ACHN (cell line): Measurements from ENCODE around the gene CMTM2.
A peak's percentile ranks its signal among the peaks of the same experiment; 100 is the strongest.
"Not testable (repeated sequence)": the region's sequence is repeated elsewhere in the genome, so short reads cannot be mapped to it uniquely, and the experiment has no call there.

Experiments
- DNase-seq: peaks from one replicate; pipeline ENCODE4 v3.0.0-alpha.2; 2015
- in situ Hi-C: cut with HindIII; loops from 2 replicates; pipeline ENCODE4 v1.10.0; 2017; ENCODE audit warnings: low sequenced_read_pairs, low pct_ligation_motif_present, low pct_unique_long_range_greater_than_20kb

Gene CMTM2

DNA sequence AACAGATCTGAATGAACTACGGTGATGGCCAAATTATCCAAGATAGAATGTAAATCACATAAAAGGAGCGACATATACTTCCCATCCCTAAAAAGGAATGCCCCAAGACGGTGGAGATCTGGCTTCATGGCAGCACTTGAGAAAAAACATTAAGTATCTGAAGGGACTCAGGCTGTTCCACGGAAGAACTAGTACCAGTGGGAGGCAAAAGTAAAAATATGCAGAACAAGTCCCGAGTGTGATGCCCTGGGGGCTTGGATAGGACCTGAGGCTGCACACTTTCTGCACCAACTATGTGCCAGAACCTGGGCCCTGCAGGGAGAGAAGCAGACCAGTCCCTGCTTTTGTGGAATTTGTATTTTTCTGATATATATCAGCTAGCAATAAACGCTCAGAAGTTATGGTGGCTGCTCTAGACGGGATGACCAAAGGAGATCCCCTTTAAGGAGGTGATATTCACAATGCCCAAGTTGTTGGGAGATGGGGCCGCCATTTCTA is 27.4 kb upstream of the CMTM2 start:
- in situ Hi-C loops: no loop called here
- DNase-seq: no peak

DNA sequence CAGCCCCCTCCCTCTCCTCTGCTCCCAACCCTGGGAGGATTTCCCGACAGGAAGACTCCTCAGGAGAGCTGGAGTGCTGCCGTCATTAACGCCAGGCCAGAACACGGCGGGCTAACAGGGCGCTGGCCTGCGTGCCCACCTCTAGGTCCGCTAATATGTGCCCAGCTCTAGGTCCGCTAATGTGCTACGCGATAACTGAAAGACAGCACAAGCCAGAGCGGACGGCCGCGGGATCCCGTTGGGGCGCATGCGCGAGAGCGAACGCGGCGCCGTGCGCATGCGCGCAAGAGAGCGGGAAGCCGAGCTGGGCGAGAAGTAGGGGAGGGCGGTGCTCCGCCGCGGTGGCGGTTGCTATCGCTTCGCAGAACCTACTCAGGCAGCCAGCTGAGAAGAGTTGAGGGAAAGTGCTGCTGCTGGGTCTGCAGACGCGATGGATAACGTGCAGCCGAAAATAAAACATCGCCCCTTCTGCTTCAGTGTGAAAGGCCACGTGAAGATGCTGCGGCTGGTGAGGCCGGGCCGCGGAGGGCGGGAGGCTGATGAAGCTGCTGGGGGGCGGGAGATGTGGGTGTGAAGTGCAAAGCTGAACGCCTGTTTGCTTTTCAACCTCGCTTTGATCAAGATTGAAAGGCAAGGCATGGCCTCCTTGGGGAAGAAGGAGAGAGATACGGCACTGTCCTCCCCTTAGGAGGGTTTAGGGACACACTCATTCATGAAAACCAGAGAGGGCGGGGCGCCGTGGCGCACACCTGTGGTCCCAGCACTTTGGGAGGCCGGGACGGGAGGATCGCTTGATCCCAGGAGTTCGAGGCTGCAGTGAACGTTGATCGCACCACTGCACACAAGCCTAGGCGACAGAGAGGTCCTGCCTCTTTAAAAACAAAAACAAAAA is 26.7 kb upstream of the CMTM2 start, which contains the start of gene CKLF:
CKLF (plus strand) TSS at position 291 of the 892 bp plus-strand sequence; CDS start at position 431, 140 bp downstream.
- peak; percentile 93 for DNase-seq
- in situ Hi-C loops: no loop called here

DNA sequence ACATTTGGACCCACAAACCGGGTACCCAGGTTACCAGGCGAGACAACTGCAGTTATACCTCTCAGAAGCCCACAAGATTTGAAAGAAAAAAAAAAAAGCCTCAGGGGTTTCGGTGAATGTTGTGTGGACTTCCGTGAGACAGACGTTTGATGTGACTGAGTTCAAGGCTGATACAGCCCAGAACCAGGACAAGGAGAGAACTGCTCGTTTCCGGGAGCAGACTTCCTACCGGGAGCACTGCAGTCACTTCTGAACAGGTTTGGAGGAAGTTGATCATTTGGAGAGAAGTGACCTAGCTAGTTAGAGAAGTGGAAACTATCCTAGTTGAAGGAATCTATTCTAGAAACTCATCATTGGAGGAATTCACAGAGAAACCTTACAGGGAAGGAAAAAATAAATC is 26.0 kb upstream of the CMTM2 start:
- no peak for DNase-seq
- in situ Hi-C loops: no loop called here

DNA sequence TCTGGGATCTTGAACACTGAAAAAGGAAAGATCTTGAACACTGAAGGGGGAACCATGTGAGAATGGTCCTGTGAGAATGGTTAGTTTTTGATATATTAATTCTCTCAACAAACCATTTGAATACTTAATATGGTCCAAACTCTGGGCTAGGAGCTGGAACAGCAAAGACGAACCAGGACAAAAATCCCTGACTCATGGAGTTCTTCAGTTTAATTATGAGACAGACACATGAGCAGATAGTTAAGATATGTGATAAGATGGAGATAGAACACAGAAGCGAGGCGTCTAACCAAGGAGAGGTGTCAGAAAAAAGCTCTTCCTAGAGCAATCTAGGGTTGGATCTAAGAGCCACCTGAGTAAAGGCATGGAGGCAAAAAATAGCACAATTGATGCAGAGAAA is 25.2 kb upstream of the CMTM2 start:
- in situ Hi-C loops: no loop called here
- no peak for DNase-seq

DNA sequence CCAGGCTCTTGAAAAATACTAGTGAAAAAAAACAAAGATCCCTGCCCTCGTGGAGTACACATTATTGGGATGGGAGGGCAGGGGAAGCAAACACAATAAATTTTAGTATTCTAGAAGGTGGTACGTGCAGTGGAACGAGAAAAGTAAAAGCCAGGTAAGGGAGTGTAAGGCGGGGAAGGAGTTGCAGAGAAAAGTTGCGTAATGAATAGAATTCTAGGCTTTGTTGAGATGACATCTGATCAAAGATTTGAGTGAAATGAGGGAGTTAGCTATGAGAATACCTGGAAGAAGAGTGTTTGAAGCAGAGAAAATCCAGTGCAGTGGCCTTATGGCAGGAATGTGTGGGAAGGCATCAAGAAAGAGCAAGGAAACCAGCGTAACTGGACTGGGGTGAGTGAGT is 24.8 kb upstream of the CMTM2 start:
- in situ Hi-C loops: no loop called here
- no peak for DNase-seq

DNA sequence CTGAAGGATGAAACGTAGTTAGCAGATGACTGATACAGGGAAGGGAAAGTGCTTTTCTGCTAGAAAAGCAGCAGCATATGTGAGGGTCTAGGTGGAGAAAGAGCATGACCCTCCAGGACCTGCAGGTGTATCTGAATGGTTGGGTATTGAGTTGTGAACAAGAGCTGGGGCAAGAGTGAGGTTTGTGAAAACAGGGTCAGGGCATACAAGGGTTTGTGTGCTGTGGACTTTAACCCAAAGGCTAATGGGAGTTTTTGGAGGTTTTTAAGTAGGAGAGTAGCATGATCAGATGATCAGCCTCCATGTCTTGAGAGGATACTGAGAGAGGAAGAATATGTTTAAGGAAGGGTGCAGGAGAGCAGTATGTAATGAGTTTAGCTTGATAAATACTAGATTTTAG is 19.2 kb upstream of the CMTM2 start:
- in situ Hi-C loops: no loop called here
- no peak for DNase-seq

DNA sequence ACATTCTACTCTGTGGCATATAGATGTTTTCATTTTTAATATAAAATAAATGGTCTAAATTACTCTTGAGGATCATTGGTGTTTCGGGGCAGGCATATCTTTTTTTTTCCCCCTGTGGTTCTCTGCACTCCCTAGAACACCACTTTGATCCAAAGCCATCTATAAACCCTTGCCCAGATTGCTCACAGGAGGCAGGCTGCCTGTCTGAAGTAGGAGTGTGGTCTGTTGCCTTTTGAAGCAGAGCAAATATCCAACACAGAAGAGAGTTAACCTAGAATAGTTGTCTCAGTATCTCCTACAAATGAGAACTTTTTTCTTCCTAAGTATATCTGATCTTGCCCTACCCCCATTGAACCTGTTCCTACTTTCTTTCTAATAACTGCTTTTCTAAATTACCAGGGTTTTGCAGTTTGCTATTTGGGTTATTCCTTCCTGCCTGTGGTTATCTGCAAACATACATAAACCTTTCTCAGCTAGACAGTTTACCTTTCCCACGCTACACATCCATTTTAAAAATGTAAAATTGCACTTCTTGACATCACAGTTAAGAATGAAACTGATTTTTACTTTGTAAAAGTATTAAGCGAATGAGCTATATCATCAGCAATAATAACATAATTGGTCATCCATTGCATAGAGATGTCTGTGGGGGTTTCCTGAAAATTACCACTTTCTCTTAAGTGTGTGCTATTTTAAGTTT is 17.7 kb upstream of the CMTM2 start:
- no peak for DNase-seq
- in situ Hi-C loops: no loop called here

DNA sequence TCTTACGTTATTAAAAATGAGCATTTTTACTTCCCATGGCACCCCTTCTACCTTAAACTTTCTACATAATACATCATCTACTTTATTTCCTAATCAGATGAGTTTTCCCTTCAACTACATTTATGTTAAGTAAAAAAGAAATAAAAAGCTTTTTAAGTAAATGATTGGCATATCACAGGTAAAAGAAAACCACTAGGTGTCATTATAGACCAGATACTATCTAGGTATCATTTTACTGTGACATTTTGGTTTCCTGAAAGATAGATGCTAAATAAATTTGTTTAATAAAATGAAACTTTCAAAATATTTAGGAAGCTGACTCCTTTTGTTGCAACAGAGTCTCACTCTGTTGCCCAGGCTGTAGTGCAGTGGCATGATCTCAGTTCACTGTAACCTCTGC is 16.9 kb upstream of the CMTM2 start:
- in situ Hi-C loops: no loop called here
- peak; percentile 18 for DNase-seq

DNA sequence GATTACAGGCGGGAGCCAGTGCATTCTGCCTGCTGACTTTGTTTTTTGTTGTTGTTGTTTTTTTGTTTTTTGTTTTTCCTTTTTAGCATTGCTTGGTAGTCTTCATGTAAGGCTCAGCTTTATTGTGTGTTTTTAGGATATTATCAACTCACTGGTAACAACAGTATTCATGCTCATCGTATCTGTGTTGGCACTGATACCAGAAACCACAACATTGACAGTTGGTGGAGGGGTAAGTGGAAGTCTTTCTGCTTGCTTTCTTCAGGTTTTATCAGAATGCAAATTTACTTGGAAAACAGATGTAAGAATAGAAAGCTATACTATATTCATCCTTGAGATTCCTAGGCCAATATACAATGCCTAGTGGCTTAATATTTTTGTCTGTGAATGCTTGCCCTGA is 16.3 kb upstream of the CMTM2 start:
- DNase-seq: no peak
- in situ Hi-C loops: no loop called here

DNA sequence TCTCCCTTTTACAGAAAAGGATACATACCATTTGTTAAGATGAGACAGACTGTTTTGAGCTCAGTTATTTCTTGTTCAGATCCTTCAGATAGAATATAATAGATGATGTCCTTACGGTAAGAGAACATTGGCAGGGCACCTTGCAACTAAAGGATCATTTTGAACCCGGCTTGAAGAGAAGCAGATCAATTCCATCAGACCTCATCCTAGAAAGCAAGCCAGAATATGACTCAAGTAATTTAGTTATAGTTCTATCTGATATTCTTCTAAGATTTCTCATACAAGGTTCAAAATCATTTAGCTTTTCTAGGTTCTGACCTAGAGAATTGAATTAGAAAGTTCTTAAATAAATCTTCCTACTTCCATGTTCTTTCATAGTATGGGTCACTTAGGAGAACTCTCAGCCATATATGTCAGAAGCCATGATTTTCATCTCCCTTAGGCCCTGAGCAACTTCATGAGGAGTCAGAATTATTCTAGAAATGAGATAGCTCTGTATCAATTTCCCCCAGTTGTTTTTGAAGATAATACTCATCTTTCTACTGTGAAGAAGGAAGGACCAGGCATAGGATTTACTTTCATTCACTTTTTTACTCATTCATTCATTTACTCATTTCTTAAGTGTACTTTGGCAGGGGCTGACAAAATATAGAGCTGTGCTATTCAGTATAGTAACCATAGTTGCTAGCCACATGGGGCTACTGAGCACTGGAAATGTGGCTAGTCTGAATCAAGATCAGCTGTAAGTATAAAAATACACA is 15.5 kb upstream of the CMTM2 start:
- no peak for DNase-seq
- in situ Hi-C loops: no loop called here

DNA sequence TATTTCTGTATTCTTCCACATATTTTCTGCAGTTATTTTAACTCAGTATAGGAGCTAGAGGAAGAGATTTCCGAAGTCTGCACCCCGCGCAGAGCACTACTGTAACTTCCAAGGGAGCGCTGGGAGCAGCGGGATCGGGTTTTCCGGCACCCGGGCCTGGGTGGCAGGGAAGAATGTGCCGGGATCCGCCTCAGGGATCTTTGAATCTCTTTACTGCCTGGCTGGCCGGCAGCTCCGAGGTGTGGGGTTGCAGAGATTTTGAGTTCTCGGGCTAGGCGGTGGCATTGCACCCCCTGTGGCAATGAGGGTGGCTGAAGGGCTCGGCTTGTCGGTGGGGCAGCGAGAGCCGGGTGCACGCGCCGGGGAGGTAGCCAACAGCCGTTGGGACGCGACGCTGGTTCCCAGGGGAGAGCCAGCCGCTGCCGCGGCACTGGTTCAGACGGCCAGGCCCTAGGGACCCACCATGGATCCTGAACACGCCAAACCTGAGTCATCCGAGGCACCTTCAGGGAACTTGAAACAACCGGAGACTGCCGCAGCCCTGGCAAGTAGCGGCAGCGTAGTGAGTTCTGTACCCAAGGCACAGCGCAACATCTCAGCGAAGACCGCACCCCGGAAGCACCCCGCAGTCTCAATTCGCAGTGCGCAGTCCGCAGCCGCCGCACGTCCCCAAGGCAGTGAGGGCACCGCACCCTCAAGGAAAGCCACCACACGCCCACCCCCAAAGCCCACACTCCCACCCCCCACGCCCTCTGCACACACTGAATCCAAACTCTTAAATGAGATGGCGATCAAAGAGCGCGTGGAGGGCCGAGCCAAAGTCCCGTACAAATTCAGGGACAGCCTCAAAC is 13.0 kb upstream of the CMTM2 start, which contains the start of gene CMTM1:
CMTM1 (plus strand) TSS at position 389 of the 851 bp plus-strand sequence; CDS start at position 464, 75 bp downstream.
- no peak for DNase-seq
- in situ Hi-C loops: no loop called here

DNA sequence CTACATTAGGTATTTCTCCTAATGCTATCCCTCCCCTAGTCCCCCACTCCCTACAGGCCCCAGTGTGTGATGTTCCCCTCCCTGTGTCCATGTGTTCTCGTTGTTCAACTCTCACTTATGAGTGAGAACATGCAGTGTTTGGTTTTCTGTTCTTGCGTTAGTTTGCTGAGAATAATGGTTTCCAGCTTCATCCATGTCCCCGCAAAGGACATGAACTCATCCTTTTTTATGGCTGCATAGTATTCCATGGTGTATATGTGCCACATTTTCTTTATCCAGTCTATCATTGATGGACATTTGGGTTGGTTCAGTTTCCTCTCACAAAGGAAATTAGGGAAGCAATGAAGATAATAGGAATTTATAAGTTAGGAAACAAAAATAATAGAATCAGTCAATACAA is 12.0 kb upstream of the CMTM2 start:
- in situ Hi-C loops: not testable (repeated sequence)

DNA sequence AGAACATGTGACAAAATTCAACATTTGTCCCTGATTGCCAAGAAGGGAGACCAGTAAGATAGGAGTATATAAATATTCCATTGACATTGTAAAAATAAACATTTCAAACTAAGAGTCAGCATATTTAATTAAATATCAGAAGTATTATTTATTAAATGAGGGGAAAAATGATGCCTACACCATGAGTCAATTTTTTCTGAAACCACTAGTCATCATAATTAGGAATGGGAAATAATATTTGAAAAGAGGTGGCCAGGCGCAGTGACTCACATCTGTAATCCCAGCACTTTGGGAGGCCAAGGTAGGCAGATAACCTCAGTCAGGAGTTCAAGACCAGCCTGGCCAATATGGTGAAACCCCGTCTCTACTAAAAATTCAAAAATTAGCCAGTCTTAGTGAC is 10.9 kb upstream of the CMTM2 start:
- in situ Hi-C loops: no loop called here
- DNase-seq: no peak

More for the DNA sequence above, 12.0 kb upstream of the CMTM2 start:
- not testable (repeated sequence) for DNase-seq

DNA sequence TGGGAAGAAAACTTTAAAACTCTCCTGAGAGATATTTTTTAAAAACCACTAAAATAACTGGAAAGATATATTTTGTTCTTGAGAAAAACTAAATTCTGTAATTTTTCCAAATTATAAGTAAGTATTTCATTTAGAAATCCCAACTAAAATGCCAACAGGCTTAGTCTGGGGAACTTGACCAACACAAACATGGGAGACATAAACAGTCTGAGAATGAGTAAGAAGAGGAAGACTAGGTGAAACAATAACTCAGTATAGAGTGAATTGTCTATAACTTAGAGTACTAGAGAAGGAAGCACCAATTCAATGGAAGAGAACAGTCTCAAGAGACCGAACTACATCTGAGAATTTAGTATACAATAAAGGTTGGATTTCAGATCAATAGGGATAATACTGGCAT is 10.1 kb upstream of the CMTM2 start:
- in situ Hi-C loops: no loop called here
- DNase-seq: no peak

DNA sequence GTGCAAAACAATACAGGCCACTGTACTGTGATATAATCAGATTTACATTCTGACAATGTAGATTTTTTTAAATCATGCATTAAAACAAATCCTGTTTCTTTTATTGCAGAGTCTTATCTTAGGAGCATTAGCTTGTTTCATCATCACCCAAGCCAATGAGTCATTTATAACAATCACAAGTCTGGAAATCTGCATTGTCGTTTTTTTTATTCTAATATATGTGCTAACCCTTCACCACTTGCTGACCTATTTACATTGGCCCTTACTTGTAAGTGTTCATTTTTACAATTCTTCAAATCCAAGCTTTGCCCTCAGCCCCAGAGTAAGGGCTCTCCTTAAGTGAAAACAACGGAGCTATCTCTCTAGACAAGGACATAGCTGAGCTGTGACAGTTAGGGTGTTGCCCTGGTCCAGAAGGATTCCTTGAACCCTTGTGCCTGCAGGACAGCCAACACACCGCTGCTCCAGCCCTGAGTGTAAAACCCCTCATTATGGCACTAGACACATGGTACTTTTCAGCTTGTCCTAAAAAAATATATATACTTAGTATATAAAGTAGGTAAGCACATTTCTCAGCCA is 9.3 kb upstream of the CMTM2 start:
- no peak for DNase-seq
- in situ Hi-C loops: no loop called here

DNA sequence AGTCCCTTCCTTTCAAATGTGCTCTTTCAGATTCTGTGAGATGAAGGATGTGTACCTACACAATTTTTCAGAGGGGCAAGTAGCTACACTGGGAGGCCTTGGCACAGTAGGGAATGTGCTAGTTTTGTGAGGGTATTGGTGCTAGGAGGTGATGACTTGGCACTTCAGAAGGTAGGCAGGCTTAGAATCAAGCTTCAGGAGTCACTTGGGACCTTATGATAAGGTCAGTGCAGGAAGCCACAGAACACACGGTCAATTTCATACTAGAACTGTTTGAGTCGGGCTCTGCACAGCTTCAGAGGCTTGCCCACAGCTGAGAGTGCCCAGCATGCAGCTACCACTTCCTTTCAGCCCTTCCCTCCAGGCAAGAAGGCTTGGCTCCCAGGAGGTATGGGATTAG is 6.9 kb upstream of the CMTM2 start:
- in situ Hi-C loops: no loop called here

DNA sequence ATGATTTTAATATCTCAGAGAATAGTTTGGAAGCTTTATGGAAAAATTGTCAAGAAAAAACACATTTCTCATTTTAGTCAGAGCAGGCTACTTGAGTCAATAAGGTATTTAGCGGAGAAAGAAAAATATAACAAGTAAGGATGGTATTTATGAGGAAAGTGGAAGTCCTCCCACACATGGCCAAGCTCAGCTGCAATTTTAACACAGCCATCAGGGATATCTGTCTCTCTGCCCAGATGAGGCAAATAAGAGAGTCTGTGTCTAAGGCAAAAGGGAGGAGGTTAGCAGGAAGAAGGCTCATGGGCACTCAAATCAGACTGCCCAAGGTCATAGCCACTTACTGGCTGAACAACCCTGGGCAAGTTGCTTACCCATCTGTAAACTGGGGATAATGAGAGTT is 5.2 kb upstream of the CMTM2 start:
- no peak for DNase-seq

More for the DNA sequence above, 6.9 kb upstream of the CMTM2 start:
- no peak for DNase-seq

DNA sequence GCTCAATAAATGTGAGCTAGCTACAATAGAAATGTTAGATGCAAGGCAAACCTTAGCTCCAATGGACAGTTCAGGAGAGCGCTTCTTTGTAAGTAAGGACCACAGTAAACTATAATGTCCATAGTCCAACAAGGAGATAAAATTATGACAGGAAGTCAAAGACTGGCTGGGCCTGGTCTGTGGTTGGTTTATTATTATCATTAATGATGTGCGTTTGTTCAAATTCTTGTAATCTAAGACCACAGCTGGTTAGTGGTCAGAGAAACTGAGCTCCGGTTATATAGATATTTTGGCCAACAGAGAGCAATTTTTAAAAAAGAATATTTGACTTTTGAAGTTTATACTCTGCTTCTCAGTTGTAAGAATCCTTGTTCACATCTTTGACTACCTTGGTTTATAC is 4.7 kb upstream of the CMTM2 start:
- DNase-seq: no peak
- in situ Hi-C loops: no loop called here

More for the DNA sequence above, 5.2 kb upstream of the CMTM2 start:
- in situ Hi-C loops: no loop called here
